Measurements from ENCODE around the gene PLA2G3. TPM values are rescaled to one million over a fixed set of nuclear protein-coding genes. Genes with fewer than 3 reads are reported as not detected.

PLA2G3 gene
- total RNA-seq, 6 donors from 2014 or later: 0.79 to 8.1 (median 5.5) TPM

GRCh38 chr22:31088233-31088986, 51.9 kb downstream of the PLA2G3 start:
- H3K4me3 ChIP-seq: no peak overlapping the region
- H3K9me3 ChIP-seq: no peaks in the 10 kb centered on the region
- DNase-seq (no peak), ATAC-seq (ENCODE audit: low FRiP score in 2 of 2) (no peak)
- peaks cover 2 to 62% (median 42%) of the 10 kb centered on the region in 4 donors for H3K36me3 ChIP-seq
- WGBS, 2 donors: 88 to 98% methylated on average over 10 to 26 of the region's 26 CpGs
- TF ChIP-seq EP300 (IDR thresholded peaks at IDR 0.05): no peak
- no peak for TF ChIP-seq CTCF (IDR thresholded peaks at IDR 0.05)
- TF ChIP-seq POLR2AphosphoS5 (IDR thresholded peaks at IDR 0.05): no peak
- TF ChIP-seq POLR2A (IDR thresholded peaks at IDR 0.05): no peak
- H3K27ac ChIP-seq: peak overlapping the region in 1 of 4 donors; percentile 59
- no peaks in the 10 kb centered on the region for H3K27me3 ChIP-seq
- H3K4me1 ChIP-seq: peaks cover 22 to 33% (median 26%) of the 10 kb centered on the region in 4 donors

- no peak for DNase-seq
- WGBS, 2 donors: 94 to 98% methylated on average over 14 to 18 of the region's 21 CpGs
- H3K27ac ChIP-seq: peak overlapping the region in 1 of 4 donors; percentile 2
Observed at GRCh38 chr22:31087744-31088215, 52.5 kb downstream of the PLA2G3 start.

GRCh38 chr22:31086703-31087330, 53.5 kb downstream of the PLA2G3 start:
- no peaks in the 10 kb centered on the region for H3K27me3 ChIP-seq
- H3K9me3 ChIP-seq: no peaks in the 10 kb centered on the region
- no peak for ATAC-seq (ENCODE audit: low FRiP score in 2 of 2)
- WGBS, 2 donors: 65 to 71% methylated on average over 7 to 8 of the region's 8 CpGs
- H3K4me1 ChIP-seq: peaks cover 37 to 43% (median 39%) of the 10 kb centered on the region in 4 donors
- H3K4me3 ChIP-seq: no peak overlapping the region
- H3K27ac ChIP-seq: peak overlapping the region in 3 of 4 donors; percentile 2 to 18 (median 17)
- TF ChIP-seq POLR2AphosphoS5 (IDR thresholded peaks at IDR 0.05) (no peak), POLR2A (IDR thresholded peaks at IDR 0.05) (no peak), CTCF (IDR thresholded peaks at IDR 0.05) (no peak), EP300 (IDR thresholded peaks at IDR 0.05) (no peak)
- peaks cover 2 to 47% (median 33%) of the 10 kb centered on the region in 4 donors for H3K36me3 ChIP-seq
- DNase-seq: no peak

More at GRCh38 chr22:31087744-31088215, 52.5 kb downstream of the PLA2G3 start:
- H3K36me3 ChIP-seq: peaks cover 2 to 56% (median 37%) of the 10 kb centered on the region in 4 donors
- no peak overlapping the region for H3K4me3 ChIP-seq
- H3K9me3 ChIP-seq: no peaks in the 10 kb centered on the region
- H3K27me3 ChIP-seq: no peaks in the 10 kb centered on the region
- TF ChIP-seq CTCF (IDR thresholded peaks at IDR 0.05) (no peak), POLR2AphosphoS5 (IDR thresholded peaks at IDR 0.05) (no peak), POLR2A (IDR thresholded peaks at IDR 0.05) (no peak), EP300 (IDR thresholded peaks at IDR 0.05) (no peak)
- peaks cover 28 to 36% (median 32%) of the 10 kb centered on the region in 4 donors for H3K4me1 ChIP-seq
- ATAC-seq (ENCODE audit: low FRiP score in 2 of 2): no peak

GRCh38 chr22:31085928-31086327, 54.4 kb downstream of the PLA2G3 start:
- Histone ChIP-seq H3K4me3 (peak overlapping the region in 1 of 4 donors; percentile 93), H3K27ac (peak overlapping the region; percentile 90 to 97 (median 94)), H3K36me3 (peaks cover 2 to 38% (median 24%) of the 10 kb centered on the region in 4 donors), H3K27me3 (no peaks in the 10 kb centered on the region), H3K9me3 (no peaks in the 10 kb centered on the region), H3K4me1 (peaks cover 37 to 51% (median 44%) of the 10 kb centered on the region in 4 donors)
- 92 to 100% methylated on average over 2 to 3 of the region's 3 CpGs for whole genome bisulfite sequencing, 2 donors
- DNase-seq (no peak), ATAC-seq (ENCODE audit: low FRiP score in 2 of 2) (no peak)
- TF ChIP-seq CTCF (IDR thresholded peaks at IDR 0.05) (no peak), EP300 (IDR thresholded peaks at IDR 0.05) (no peak), POLR2A (IDR thresholded peaks at IDR 0.05) (no peak), POLR2AphosphoS5 (IDR thresholded peaks at IDR 0.05) (no peak)
